Neural crest cell (in vitro differentiated cells): ENCODE data around the gene ACSL5. TPM values are rescaled to one million over a fixed set of nuclear protein-coding genes. Genes with fewer than 3 reads are reported as not detected.
"Not testable (repeated sequence)": the region's sequence is repeated elsewhere in the genome, so short reads cannot be mapped to it uniquely, and the experiment has no call there.

Source experiments
- DNase-seq: peaks from one replicate; pipeline ENCODE4 v3.0.0; 2021; ENCODE audit warnings: low read depth, mixed read lengths, low spot score
- H3K27ac Mint-ChIP-seq: one replicate; pipeline ENCODE4 v1.8.0; 2021; ENCODE audit warnings: mild to moderate bottlenecking, mixed read lengths; ENCODE audit not compliant: unreplicated experiment
- H3K27me3 Mint-ChIP-seq: 2 replicates; pipeline ENCODE4 v1.8.0; 2021; ENCODE audit warnings: low read depth, mild to moderate bottlenecking, mixed read lengths
- H3K36me3 Mint-ChIP-seq: 2 replicates; pipeline ENCODE4 v1.8.0; 2021; ENCODE audit warnings: low read depth, mild to moderate bottlenecking, mixed read lengths
- H3K4me1 Mint-ChIP-seq: 2 replicates; pipeline ENCODE4 v1.8.0; 2021; ENCODE audit warnings: mixed read lengths
- H3K4me3 Mint-ChIP-seq: one replicate; pipeline ENCODE4 v1.8.0; 2021; ENCODE audit warnings: mild to moderate bottlenecking, mixed read lengths
- H3K9me3 Mint-ChIP-seq: 2 replicates; pipeline ENCODE4 v1.8.0; 2021; ENCODE audit warnings: mixed read lengths
- CTCF ChIP-seq: fragments of 200-600 bp; sonication (generic); conservative IDR thresholded peaks from 2 replicates; pipeline ENCODE4 v1.5.0; 2021; ENCODE audit warnings: antibody characterized with exemption, mild to moderate bottlenecking
- total RNA-seq: library from RNA; stranded (reverse); gene quantifications from 2 replicates; pipeline ENCODE4 v1.2.1, GENCODE V29; 2021

ACSL5 gene
- total RNA-seq, 1 donor from 2014 or later, result not detected

GRCh38 chr10:112395809-112396530, 22.1 kb downstream of the ACSL5 start:
- Mint-ChIP-seq H3K27ac (no peak overlapping the region), H3K4me3 (no peak overlapping the region), H3K9me3 (no peaks in the 10 kb centered on the region), H3K27me3 (no peaks in the 10 kb centered on the region), H3K4me1 (no peaks in the 10 kb centered on the region), H3K36me3 (no peaks in the 10 kb centered on the region)
- TF ChIP-seq CTCF, result no peak
- no peak for DNase-seq

GRCh38 chr10:112397592-112397991, 23.7 kb downstream of the ACSL5 start:
- no peak for DNase-seq
- peaks cover 3% of the 10 kb centered on the region for H3K27me3 Mint-ChIP-seq
- H3K9me3 Mint-ChIP-seq, result no peaks in the 10 kb centered on the region
- no peak for TF ChIP-seq CTCF
- no peaks in the 10 kb centered on the region for H3K4me1 Mint-ChIP-seq
- no peak overlapping the region for H3K4me3 Mint-ChIP-seq
- H3K27ac Mint-ChIP-seq, result no peak overlapping the region
- no peaks in the 10 kb centered on the region for H3K36me3 Mint-ChIP-seq

GRCh38 chr10:112402917-112403316, 29.0 kb downstream of the ACSL5 start:
- DNase-seq, result no peak
- Mint-ChIP-seq H3K9me3 (no peaks in the 10 kb centered on the region), H3K4me3 (no peak overlapping the region), H3K4me1 (no peaks in the 10 kb centered on the region), H3K27me3 (peaks cover 3% of the 10 kb centered on the region), H3K27ac (no peak overlapping the region), H3K36me3 (no peaks in the 10 kb centered on the region)
- TF ChIP-seq CTCF, result no peak

- no peaks in the 10 kb centered on the region for H3K4me1 Mint-ChIP-seq
- no peak overlapping the region for H3K4me3 Mint-ChIP-seq
- no peak overlapping the region for H3K27ac Mint-ChIP-seq
- H3K9me3 Mint-ChIP-seq, result no peaks in the 10 kb centered on the region
- H3K27me3 Mint-ChIP-seq, result peaks cover 11% of the 10 kb centered on the region
- DNase-seq, result no peak
- TF ChIP-seq CTCF, result no peak
- no peaks in the 10 kb centered on the region for H3K36me3 Mint-ChIP-seq
Observed at GRCh38 chr10:112404617-112405016, 30.7 kb downstream of the ACSL5 start.

- DNase-seq, H3K27me3 Mint-ChIP-seq, H3K36me3 Mint-ChIP-seq, H3K4me3 Mint-ChIP-seq, H3K9me3 Mint-ChIP-seq, H3K27ac Mint-ChIP-seq, H3K4me1 Mint-ChIP-seq: not testable (repeated sequence)
Observed at GRCh38 chr10:112406806-112407205, 32.9 kb downstream of the ACSL5 start.

- Mint-ChIP-seq H3K27me3 (peaks cover 8% of the 10 kb centered on the region), H3K27ac (peak overlapping the region; percentile 43), H3K4me3 (no peak overlapping the region), H3K9me3 (no peaks in the 10 kb centered on the region), H3K4me1 (no peaks in the 10 kb centered on the region), H3K36me3 (no peaks in the 10 kb centered on the region)
- DNase-seq, result no peak
- TF ChIP-seq CTCF, result no peak
Observed at GRCh38 chr10:112407696-112408095, 33.8 kb downstream of the ACSL5 start.
